Mucosa of descending colon (tissue), 3 donors: ENCODE results near the gene RALGAPA1. TPM values are rescaled to one million over a fixed set of nuclear protein-coding genes. Genes with fewer than 3 reads are reported as not detected.
"Not testable (repeated sequence)": the region's sequence is repeated elsewhere in the genome, so short reads cannot be mapped to it uniquely, and the experiment has no call there.

Source experiments
- ATAC-seq: fragments of 200-7000 bp; cut with Tn5 transposase; one replicate; pipeline ENCODE4 v1.9.1; 2020; ENCODE audit warnings: mild to moderate bottlenecking, moderate library complexity
- DNase-seq, 3 donors: peaks; one replicate each; pipeline ENCODE4 v3.0.0-alpha.2; 2020
- H3K36me3 ChIP-seq: fragments of 200-600 bp; one replicate; pipeline ENCODE4 v1.8.0; 2021; ENCODE audit warnings: low read depth, mild to moderate bottlenecking
- H3K4me1 ChIP-seq: fragments of 200-600 bp; one replicate; pipeline ENCODE4 v1.8.0; 2021; ENCODE audit warnings: low read depth, mild to moderate bottlenecking
- H3K4me3 ChIP-seq: fragments of 200-600 bp; one replicate; pipeline ENCODE4 v1.8.0; 2021; ENCODE audit warnings: mild to moderate bottlenecking
- H3K9me3 ChIP-seq: fragments of 200-600 bp; one replicate; pipeline ENCODE4 v1.8.0; 2021; ENCODE audit warnings: mild to moderate bottlenecking
- CTCF ChIP-seq: fragments of 200-600 bp; IDR thresholded peaks from one replicate; pipeline ENCODE4 v1.8.0; 2022; ENCODE audit warnings: antibody characterized with exemption, mild to moderate bottlenecking
- intact Hi-C, 2 donors: fragments of 100-400 bp; cut with DNase I in 1 of 2; cut with micrococcal nuclease in 1 of 2; formaldehyde crosslinking; loops; one replicate each; pipeline versions ENCODE4 v1.11.0 to v1.11.1; 2022; cut with DNase I, micrococcal nuclease
- total RNA-seq, 3 donors: library from RNA; stranded (reverse); fragmentation: NEBNext Ultra II Directional in 2 of 3; extraction: Animal tissue kit (Norgen Biotek cat#: 25700) in 2 of 3; gene quantifications; one replicate each; pipeline versions ENCODE4 v1.2.1 to v1.2.4, GENCODE V29; 2021 to 2023
- donor health status: DM: no; HTN: no; CAD: no; lungs with moderate emphysema.
- donor health status: DM: no; HTN: no; CAD: no.
- donor health status: DM: no; HTN: yes; CAD: no.

RALGAPA1 gene
- total RNA-seq, 3 donors from 2014 or later, result 64.4 to 92.1 (median 90.6) TPM

- ATAC-seq (no peak), DNase-seq (no peak)
- Histone ChIP-seq H3K4me1 (no peaks in the 10 kb centered on the region), H3K36me3 (no peaks in the 10 kb centered on the region), H3K4me3 (no peak overlapping the region), H3K9me3 (peaks cover 6% of the 10 kb centered on the region)
- intact Hi-C loops, result no loop called here
- no peak for TF ChIP-seq CTCF
Observed at GRCh38 chr14:35851823-35852222, 42.7 kb upstream of the RALGAPA1 start.

DNA sequence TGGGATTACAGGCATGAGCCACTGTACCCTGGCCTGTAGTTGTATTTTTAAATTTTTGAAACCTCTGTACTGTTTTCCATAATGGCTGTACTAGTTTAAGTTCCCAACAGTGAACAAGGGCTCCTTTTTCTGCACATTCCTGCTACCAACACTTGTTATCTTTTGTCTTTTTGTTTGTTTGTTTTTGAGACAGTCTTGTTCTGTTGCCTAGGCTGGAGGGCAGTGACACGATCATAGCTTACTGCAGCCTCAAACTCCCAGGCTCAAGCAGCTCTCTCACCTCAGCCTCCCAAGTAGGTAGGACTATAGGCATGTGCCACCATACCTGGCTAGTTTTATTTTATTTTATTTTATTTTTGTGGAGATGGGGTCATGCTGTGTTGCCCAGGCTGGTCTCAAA lies 40.0 kb upstream of the RALGAPA1 start:
- peaks cover 6% of the 10 kb centered on the region for H3K9me3 ChIP-seq
- no peak for ATAC-seq
- TF ChIP-seq CTCF, result no peak
- intact Hi-C loops, result no loop called here
- no peak overlapping the region for H3K4me3 ChIP-seq
- no peaks in the 10 kb centered on the region for H3K36me3 ChIP-seq
- DNase-seq, result no peak
- H3K4me1 ChIP-seq, result no peaks in the 10 kb centered on the region

- no peak for DNase-seq
- no peak for TF ChIP-seq CTCF
- Histone ChIP-seq H3K4me3 (no peak overlapping the region), H3K4me1 (no peaks in the 10 kb centered on the region), H3K36me3 (no peaks in the 10 kb centered on the region), H3K9me3 (peaks cover 10% of the 10 kb centered on the region)
- ATAC-seq, result no peak
- intact Hi-C loops, result no loop called here
Observed at GRCh38 chr14:35847636-35848035, 38.5 kb upstream of the RALGAPA1 start.

DNA sequence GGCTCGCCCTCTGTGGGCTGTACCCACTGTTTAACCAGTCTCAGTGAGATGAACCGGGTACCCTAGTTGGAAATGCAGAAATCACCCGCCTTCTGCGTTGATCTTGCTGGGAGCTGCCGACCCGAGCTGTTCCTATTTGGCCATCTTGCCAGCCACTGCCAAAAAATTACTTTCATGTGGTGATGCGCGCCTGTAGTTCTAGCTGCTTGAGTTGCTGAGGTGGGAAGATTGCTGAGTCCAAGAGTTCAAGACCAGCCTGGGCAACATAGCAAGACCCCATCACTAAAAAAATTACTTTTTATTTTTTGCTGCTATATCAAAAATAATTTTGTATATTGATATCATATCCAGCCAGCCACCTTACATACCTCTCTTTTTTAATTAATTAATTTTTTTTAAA lies 35.4 kb upstream of the RALGAPA1 start:
- no peak for DNase-seq
- Histone ChIP-seq H3K9me3 (peaks cover 21% of the 10 kb centered on the region), H3K4me1 (no peaks in the 10 kb centered on the region), H3K4me3 (no peak overlapping the region), H3K36me3 (no peaks in the 10 kb centered on the region)
- no peak for ATAC-seq
- TF ChIP-seq CTCF, result no peak
- intact Hi-C loops, result no loop called here

DNA sequence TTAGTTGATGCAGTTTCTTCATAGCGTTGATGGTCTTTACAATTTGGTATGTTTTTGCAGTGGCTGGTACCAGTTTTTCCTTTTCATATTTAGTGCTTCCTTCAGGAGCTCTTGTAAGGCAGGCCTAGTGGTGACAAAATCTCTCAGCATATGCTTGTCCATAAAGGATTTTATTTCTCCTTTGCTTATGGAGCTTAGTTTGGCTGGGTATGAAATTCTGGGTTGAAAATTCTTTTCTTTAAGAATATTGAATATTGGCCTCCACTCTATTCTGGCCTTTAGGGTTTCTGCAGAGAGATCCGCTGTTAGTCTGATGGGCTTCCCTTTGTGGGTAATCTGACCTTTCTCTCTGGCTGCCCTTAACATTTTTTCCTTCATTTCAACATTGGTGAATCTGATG lies 33.1 kb upstream of the RALGAPA1 start:
- H3K4me3 ChIP-seq, intact Hi-C loops, DNase-seq, H3K4me1 ChIP-seq, ATAC-seq, H3K36me3 ChIP-seq: not testable (repeated sequence)
- H3K9me3 ChIP-seq, result peaks cover 21% of the 10 kb centered on the region

DNA sequence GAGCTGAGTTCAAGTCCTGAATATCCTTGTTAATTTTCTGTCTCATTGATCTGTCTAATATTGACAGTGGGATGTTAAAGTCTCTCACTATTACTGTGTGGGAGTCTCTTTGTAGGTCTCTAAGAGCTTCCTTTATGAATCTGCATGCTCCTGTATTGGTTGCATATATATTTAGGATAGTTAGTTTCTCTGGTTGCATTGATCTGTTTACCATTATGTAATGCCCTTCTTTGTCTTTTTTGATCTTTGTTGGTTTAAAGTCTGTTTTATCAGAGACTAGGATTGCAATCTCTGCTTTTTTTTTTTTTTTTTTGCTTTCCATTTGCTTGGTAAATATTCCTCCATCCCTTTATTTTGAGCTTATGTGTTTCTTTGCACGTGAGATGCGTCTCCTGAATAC lies 32.6 kb upstream of the RALGAPA1 start:
- H3K36me3 ChIP-seq, H3K4me1 ChIP-seq, DNase-seq, intact Hi-C loops, ATAC-seq, H3K4me3 ChIP-seq: not testable (repeated sequence)
- peaks cover 21% of the 10 kb centered on the region for H3K9me3 ChIP-seq
